ENCODE measurements around the gene TMEM178A. TPM values are rescaled to one million over a fixed set of nuclear protein-coding genes. Genes with fewer than 3 reads are reported as not detected.

TMEM178A gene
- total and polyA plus RNA-seq, 2 donors (not counting 1 experiment from before 2014, with no cell fraction given): 0.69 to 0.99 TPM

DNA sequence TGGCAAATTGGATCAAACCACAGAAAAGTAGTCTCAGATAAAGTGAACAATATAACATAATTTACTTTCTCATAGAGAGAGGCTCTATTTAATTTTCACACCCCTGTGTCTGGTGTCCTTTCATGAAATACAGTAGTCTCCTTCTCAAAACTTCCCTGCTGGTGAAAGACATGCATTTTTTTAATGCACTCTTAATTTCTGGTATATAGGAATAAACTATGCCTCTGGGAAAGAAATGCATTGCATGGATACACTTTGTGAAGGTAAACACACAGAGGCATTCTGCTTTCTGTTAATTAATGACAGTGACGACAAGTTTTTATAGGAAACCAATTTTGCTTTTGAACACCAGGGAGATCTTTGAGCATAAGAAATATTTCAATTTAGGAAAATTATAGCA is 24.1 kb upstream of the TMEM178A start:
- Mint-ChIP-seq H3K4me1 (no peaks in the 10 kb centered on the region), H3K27ac (no peak overlapping the region), H3K9me3 (ENCODE audit: insufficient read depth) (no peaks in the 10 kb centered on the region), H3K27me3 (peaks cover 13% of the 10 kb centered on the region), H3K4me3 (no peak overlapping the region)
- Histone ChIP-seq H3K9me3 (ENCODE audit: control extremely low read depth in 1 of 3, control insufficient read depth in 2 of 3, insufficient read depth in 1 of 3, low read length in 2 of 3) (no peaks in the 10 kb centered on the region), H3K79me2 (ENCODE audit: control insufficient read depth, insufficient read depth, low read length) (no peaks in the 10 kb centered on the region), H3K4me2 (replicated peaks; ENCODE audit: low read depth, low read length, poor library complexity, severe bottlenecking) (no peak overlapping the region), H3K4me1 (ENCODE audit: control insufficient read depth in 2 of 2, insufficient read depth in 2 of 2, low read length in 2 of 2) (no peaks in the 10 kb centered on the region), H3K36me3 (replicated peaks in 1 of 2; ENCODE audit: control extremely low read depth in 1 of 2, control insufficient read depth in 1 of 2, extremely low read depth in 1 of 2, insufficient read depth in 2 of 2, low read length in 1 of 2) (no peaks in the 10 kb centered on the region), H3K27me3 (replicated peaks in 1 of 4; ENCODE audit: control extremely low read depth in 1 of 4, control insufficient read depth in 3 of 4, insufficient read depth in 4 of 4, low read length in 3 of 4) (no peaks in the 10 kb centered on the region), H3K27ac (ENCODE audit: low read length in 2 of 2) (no peak overlapping the region), H2AFZ (ENCODE audit: insufficient read depth, low read depth, low read length, poor library complexity, severe bottlenecking) (no peak overlapping the region), H4K20me1 (ENCODE audit: control insufficient read depth, insufficient read depth, low read length, poor library complexity, severe bottlenecking) (no peaks in the 10 kb centered on the region), H3K9ac (ENCODE audit: low read length) (no peak overlapping the region), H3K4me3 (ENCODE audit: control extremely low read depth in 1 of 5, extremely low read depth in 1 of 5, insufficient read depth in 1 of 5, low read depth in 2 of 5, low read length in 4 of 5) (no peak overlapping the region)
- ChIA-PET POLR2A (interaction anchor here (0.7 kb wide), 1 partner anchor 387 kb away, joined by 3 read pairs; no protein-coding TSS in a partner anchor), CTCF (no interaction called here)
- DNase-seq (no peak), ATAC-seq (ENCODE audit: low read depth) (no peak)
- intact Hi-C loops (cut with micrococcal nuclease): no loop called here
- WGBS (ENCODE audit: insufficient coverage): no CpG with 5 or more reads among the region's 1 CpG
- no peak for TF ChIP-seq EZH2 (IDR thresholded peaks at IDR 0.05; ENCODE audit: borderline replicate concordance, insufficient read depth, low read depth, low read length, poor library complexity, severe bottlenecking)
- TF ChIP-seq, protein P1, sequence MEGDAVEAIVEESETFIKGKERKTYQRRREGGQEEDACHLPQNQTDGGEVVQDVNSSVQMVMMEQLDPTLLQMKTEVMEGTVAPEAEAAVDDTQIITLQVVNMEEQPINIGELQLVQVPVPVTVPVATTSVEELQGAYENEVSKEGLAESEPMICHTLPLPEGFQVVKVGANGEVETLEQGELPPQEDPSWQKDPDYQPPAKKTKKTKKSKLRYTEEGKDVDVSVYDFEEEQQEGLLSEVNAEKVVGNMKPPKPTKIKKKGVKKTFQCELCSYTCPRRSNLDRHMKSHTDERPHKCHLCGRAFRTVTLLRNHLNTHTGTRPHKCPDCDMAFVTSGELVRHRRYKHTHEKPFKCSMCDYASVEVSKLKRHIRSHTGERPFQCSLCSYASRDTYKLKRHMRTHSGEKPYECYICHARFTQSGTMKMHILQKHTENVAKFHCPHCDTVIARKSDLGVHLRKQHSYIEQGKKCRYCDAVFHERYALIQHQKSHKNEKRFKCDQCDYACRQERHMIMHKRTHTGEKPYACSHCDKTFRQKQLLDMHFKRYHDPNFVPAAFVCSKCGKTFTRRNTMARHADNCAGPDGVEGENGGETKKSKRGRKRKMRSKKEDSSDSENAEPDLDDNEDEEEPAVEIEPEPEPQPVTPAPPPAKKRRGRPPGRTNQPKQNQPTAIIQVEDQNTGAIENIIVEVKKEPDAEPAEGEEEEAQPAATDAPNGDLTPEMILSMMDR (IDR thresholded peaks at IDR 0.05): no peak

DNA sequence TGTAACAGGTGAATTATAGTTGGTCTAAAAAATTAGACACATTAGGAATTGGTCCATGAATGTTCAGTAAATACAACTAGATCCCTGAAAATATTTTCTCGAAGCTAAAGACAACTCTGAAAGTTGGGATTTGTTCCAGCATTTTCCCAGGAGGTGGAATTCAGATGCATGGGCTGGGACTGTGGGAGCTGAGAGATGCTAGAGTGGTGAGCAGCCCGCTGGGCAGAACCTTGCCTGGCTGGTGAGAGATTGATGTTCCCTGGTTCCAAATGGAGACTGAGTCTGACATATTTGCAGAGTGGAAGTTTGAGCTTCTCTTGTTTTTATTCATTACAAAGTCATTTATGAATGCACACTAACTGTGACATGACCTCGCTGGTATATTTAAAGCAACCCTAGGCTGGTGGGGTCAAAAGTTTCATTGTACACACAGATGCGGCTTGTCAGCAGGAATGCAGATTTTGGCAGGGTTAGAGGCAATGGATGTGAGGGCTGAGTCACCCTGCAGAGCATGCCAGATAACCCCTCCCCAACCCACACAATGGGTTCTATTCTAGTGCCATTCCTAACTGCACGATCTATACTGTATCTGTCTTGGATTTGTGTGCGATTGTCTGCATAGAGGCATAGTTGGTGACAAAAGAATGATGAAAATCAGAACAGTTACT is 23.5 kb upstream of the TMEM178A start:
- Mint-ChIP-seq H3K9me3 (ENCODE audit: insufficient read depth) (no peaks in the 10 kb centered on the region), H3K27ac (no peak overlapping the region), H3K27me3 (peaks cover 13% of the 10 kb centered on the region), H3K4me3 (no peak overlapping the region), H3K4me1 (no peaks in the 10 kb centered on the region)
- no peaks in the 10 kb centered on the region for H3K27me3 ChIP-seq (replicated peaks in 1 of 4; ENCODE audit: control extremely low read depth in 1 of 4, control insufficient read depth in 3 of 4, insufficient read depth in 4 of 4, low read length in 3 of 4)
- no peak overlapping the region for H3K4me2 ChIP-seq (replicated peaks; ENCODE audit: low read depth, low read length, poor library complexity, severe bottlenecking)
- intact Hi-C loops (cut with micrococcal nuclease): no loop called here
- no peaks in the 10 kb centered on the region for H3K79me2 ChIP-seq (ENCODE audit: control insufficient read depth, insufficient read depth, low read length)
- no peak overlapping the region for H3K9ac ChIP-seq (ENCODE audit: low read length)
- H3K36me3 ChIP-seq (replicated peaks in 1 of 2; ENCODE audit: control extremely low read depth in 1 of 2, control insufficient read depth in 1 of 2, extremely low read depth in 1 of 2, insufficient read depth in 2 of 2, low read length in 1 of 2): no peaks in the 10 kb centered on the region
- H3K4me1 ChIP-seq (ENCODE audit: control insufficient read depth in 2 of 2, insufficient read depth in 2 of 2, low read length in 2 of 2): no peaks in the 10 kb centered on the region
- CTCF ChIA-PET: no interaction called here
- WGBS (ENCODE audit: insufficient coverage): 100% methylated on average over 1 of the region's 6 CpGs
- TF ChIP-seq EZH2 (IDR thresholded peaks at IDR 0.05; ENCODE audit: borderline replicate concordance, insufficient read depth, low read depth, low read length, poor library complexity, severe bottlenecking): no peak
- TF ChIP-seq, protein P1 (IDR thresholded peaks at IDR 0.05): no peak
- no peaks in the 10 kb centered on the region for H3K9me3 ChIP-seq (ENCODE audit: control extremely low read depth in 1 of 3, control insufficient read depth in 2 of 3, insufficient read depth in 1 of 3, low read length in 2 of 3)
- no peak overlapping the region for H2AFZ ChIP-seq (ENCODE audit: insufficient read depth, low read depth, low read length, poor library complexity, severe bottlenecking)
- no peak for ATAC-seq (ENCODE audit: low read depth)
- no peak overlapping the region for H3K4me3 ChIP-seq (ENCODE audit: control extremely low read depth in 1 of 5, extremely low read depth in 1 of 5, insufficient read depth in 1 of 5, low read depth in 2 of 5, low read length in 4 of 5)
- POLR2A ChIA-PET: no interaction called here
- H4K20me1 ChIP-seq (ENCODE audit: control insufficient read depth, insufficient read depth, low read length, poor library complexity, severe bottlenecking): no peaks in the 10 kb centered on the region
- no peak overlapping the region for H3K27ac ChIP-seq (ENCODE audit: low read length in 2 of 2)
- no peak for DNase-seq

Measured in B cell (primary cell).